Nephron progenitor cell (in vitro differentiated cells): ENCODE data around the gene ANXA5.

Experiments used
- DNase-seq: peaks from one replicate; pipeline ENCODE4 v3.0.0; 2021
- H3K27ac Mint-ChIP-seq: 2 replicates; pipeline ENCODE4 v1.8.0; 2021; ENCODE audit warnings: mild to moderate bottlenecking, moderate library complexity, mixed read lengths
- H3K27me3 Mint-ChIP-seq: 2 replicates; pipeline ENCODE4 v1.8.0; 2021; ENCODE audit warnings: mild to moderate bottlenecking, low read depth, mixed read lengths; ENCODE audit not compliant: poor library complexity
- H3K36me3 Mint-ChIP-seq: 2 replicates; pipeline ENCODE4 v1.8.0; 2021; ENCODE audit warnings: low read depth, mixed read lengths
- H3K4me1 Mint-ChIP-seq: 2 replicates; pipeline ENCODE4 v1.8.0; 2021; ENCODE audit warnings: mixed read lengths
- H3K4me3 Mint-ChIP-seq: 2 replicates; pipeline ENCODE4 v1.8.0; 2021; ENCODE audit warnings: mild to moderate bottlenecking, moderate library complexity, mixed read lengths
- H3K9me3 Mint-ChIP-seq: 2 replicates; pipeline ENCODE4 v1.8.0; 2021; ENCODE audit warnings: mild to moderate bottlenecking, moderate library complexity, mixed read lengths
- TF ChIP-seq, protein P1 (sequence below): fragments of 200-600 bp; sonication (generic); IDR thresholded peaks from 2 replicates; pipeline ENCODE4 v1.5.0; 2021; ENCODE audit warnings: antibody characterized with exemption

Gene ANXA5

GRCh38 chr4:121656269-121656641 lies 40.5 kb downstream of the ANXA5 start:
- no peaks in the 10 kb centered on the region for H3K9me3 Mint-ChIP-seq
- TF ChIP-seq, protein P1, sequence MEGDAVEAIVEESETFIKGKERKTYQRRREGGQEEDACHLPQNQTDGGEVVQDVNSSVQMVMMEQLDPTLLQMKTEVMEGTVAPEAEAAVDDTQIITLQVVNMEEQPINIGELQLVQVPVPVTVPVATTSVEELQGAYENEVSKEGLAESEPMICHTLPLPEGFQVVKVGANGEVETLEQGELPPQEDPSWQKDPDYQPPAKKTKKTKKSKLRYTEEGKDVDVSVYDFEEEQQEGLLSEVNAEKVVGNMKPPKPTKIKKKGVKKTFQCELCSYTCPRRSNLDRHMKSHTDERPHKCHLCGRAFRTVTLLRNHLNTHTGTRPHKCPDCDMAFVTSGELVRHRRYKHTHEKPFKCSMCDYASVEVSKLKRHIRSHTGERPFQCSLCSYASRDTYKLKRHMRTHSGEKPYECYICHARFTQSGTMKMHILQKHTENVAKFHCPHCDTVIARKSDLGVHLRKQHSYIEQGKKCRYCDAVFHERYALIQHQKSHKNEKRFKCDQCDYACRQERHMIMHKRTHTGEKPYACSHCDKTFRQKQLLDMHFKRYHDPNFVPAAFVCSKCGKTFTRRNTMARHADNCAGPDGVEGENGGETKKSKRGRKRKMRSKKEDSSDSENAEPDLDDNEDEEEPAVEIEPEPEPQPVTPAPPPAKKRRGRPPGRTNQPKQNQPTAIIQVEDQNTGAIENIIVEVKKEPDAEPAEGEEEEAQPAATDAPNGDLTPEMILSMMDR = peak; percentile 14
- peaks cover 3% of the 10 kb centered on the region for H3K27me3 Mint-ChIP-seq
- no peaks in the 10 kb centered on the region for H3K4me1 Mint-ChIP-seq
- no peak overlapping the region for H3K4me3 Mint-ChIP-seq
- no peaks in the 10 kb centered on the region for H3K36me3 Mint-ChIP-seq
- no peak overlapping the region for H3K27ac Mint-ChIP-seq
- peak; percentile 44 for DNase-seq

DNA sequence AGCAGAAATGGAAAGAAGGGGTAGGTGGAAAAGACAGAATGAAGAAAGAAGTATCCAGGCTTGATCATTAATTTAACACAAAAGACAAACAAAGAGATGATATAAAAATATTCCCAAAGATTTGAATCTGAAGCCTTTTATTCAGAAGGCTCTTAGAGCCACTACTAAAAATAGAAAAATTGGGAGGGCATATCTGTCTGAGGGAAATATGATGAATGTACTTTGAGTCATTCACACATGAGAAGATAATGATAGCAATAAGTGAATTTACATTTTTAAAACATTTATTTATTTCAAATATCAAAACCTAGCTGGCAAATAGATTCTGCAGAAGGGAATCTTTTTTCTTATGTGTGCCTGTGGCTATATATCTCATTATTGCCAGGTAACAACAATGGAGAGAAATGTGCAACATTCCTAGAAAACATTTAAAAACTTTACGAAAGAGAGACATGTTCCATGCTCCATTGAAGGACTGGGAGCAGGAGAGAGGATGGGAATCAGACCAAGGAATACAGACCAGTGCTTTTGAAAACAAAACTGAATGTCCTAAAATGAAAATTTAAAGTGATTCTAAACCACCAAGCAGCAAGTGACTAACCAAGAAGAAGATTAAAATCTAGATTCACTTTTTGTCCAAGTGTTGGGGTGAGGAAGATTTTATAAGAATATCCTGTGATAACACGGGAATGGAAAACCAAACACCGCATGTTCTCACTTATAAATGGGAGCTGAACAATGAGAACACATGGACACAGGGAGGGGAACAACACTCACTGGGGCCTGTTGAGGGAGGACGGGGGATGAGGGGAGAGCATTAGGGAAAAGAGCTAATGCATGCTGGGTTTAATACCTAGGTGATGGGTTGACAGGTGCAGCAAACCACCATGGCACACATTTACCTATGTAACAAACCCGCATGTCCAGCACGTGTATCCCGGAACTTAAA lies 41.2 kb downstream of the ANXA5 start:
- no peak for DNase-seq
- Mint-ChIP-seq H3K27me3 (peaks cover 3% of the 10 kb centered on the region), H3K36me3 (no peaks in the 10 kb centered on the region), H3K4me1 (no peaks in the 10 kb centered on the region), H3K27ac (no peak overlapping the region), H3K4me3 (no peak overlapping the region), H3K9me3 (no peaks in the 10 kb centered on the region)
- TF ChIP-seq, protein P1 = no peak

- Mint-ChIP-seq H3K27ac (no peak overlapping the region), H3K4me3 (no peak overlapping the region), H3K36me3 (no peaks in the 10 kb centered on the region), H3K9me3 (no peaks in the 10 kb centered on the region), H3K27me3 (peaks cover 3% of the 10 kb centered on the region), H3K4me1 (no peaks in the 10 kb centered on the region)
- TF ChIP-seq, protein P1 = no peak
- DNase-seq = no peak
These were observed 42.0 kb downstream of the ANXA5 start for GRCh38 chr4:121654738-121655137.

DNA sequence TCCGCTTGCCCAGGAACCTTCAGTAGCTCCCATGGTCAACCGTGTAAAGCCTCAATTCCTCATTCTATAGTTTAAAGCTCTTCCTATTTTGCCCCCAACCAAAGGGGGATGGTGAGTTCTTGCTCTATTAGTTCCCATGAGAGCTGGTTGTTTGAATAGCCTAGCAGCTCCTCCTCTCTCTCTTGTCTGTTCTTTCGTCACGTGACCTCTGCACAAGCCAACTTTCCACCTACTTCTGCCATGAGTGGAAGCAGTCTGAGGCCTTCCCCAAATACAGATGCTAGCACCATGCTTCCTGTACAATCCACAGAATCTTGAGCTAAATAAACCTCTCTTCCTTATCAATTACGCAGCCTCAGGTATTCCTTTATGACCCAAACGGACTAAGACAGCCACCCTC lies 42.8 kb downstream of the ANXA5 start:
- no peak for DNase-seq
- Mint-ChIP-seq H3K9me3 (no peaks in the 10 kb centered on the region), H3K4me3 (no peak overlapping the region), H3K27ac (no peak overlapping the region), H3K36me3 (no peaks in the 10 kb centered on the region), H3K4me1 (no peaks in the 10 kb centered on the region), H3K27me3 (peaks cover 3% of the 10 kb centered on the region)
- TF ChIP-seq, protein P1 = no peak

- DNase-seq = no peak
- no peaks in the 10 kb centered on the region for H3K9me3 Mint-ChIP-seq
- H3K4me3 Mint-ChIP-seq = no peak overlapping the region
- H3K27ac Mint-ChIP-seq = no peak overlapping the region
- no peaks in the 10 kb centered on the region for H3K36me3 Mint-ChIP-seq
- TF ChIP-seq, protein P1 = no peak
- peaks cover 3% of the 10 kb centered on the region for H3K27me3 Mint-ChIP-seq
- H3K4me1 Mint-ChIP-seq = no peaks in the 10 kb centered on the region
These were observed 43.6 kb downstream of the ANXA5 start for GRCh38 chr4:121653214-121653613.

GRCh38 chr4:121651597-121651996 lies 45.2 kb downstream of the ANXA5 start:
- no peak overlapping the region for H3K4me3 Mint-ChIP-seq
- H3K9me3 Mint-ChIP-seq = no peaks in the 10 kb centered on the region
- H3K36me3 Mint-ChIP-seq = no peaks in the 10 kb centered on the region
- no peak overlapping the region for H3K27ac Mint-ChIP-seq
- no peak for DNase-seq
- H3K27me3 Mint-ChIP-seq = no peaks in the 10 kb centered on the region
- TF ChIP-seq, protein P1 = no peak
- H3K4me1 Mint-ChIP-seq = no peaks in the 10 kb centered on the region
